ENCODE data around the gene PKN2. TPM values are rescaled to one million over a fixed set of nuclear protein-coding genes. Genes with fewer than 3 reads are reported as not detected.

Gene PKN2
- total and polyA plus RNA-seq, 2 of the 4 experiments (the other 2 are of a cell fraction): 12.7 to 22.2 TPM

DNA sequence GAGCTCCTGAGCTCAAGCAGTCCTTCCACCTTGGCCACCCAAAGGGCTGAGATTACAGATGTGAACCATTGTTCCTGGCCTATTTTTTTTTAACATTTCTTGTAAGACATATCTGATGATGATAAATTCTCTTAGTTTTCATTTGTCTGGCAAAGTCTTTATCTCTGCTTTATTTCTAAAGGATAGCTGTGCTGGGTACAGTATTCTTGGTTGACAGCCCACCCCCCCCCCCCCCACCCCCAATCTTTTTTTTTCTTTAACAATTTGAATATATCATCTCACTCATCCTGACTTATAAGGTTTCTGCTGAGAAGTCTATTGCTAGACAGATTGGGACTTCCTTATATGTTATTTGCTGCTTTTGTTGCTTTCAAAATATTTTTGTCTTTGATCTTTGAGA lies 51.3 kb downstream of the PKN2 start:
- Histone ChIP-seq H4K5ac (ENCODE audit: low read depth, low read length) (no peak overlapping the region), H3K4ac (ENCODE audit: low read depth, low read length) (no peak overlapping the region), H3K56ac (ENCODE audit: extremely low read depth, insufficient read depth, low read length) (no peak overlapping the region), H4K20me1 (ENCODE audit: insufficient read depth, low read length) (peaks cover 26% of the 10 kb centered on the region), H3K4me2 (ENCODE audit: low read depth, low read length) (no peak overlapping the region), H3K9ac (ENCODE audit: low read depth, low read length) (no peak overlapping the region), H3K14ac (replicated peaks; ENCODE audit: low read depth, low read length) (no peak overlapping the region), H2BK20ac (ENCODE audit: low read depth, low read length) (no peak overlapping the region), H2AK9ac (replicated peaks; ENCODE audit: low read depth, low read length, poor library complexity) (no peak overlapping the region), H2BK120ac (ENCODE audit: low read depth, low read length) (no peak overlapping the region), H3K9me3 (ENCODE audit: control insufficient read depth, insufficient read depth, low read length) (peaks cover 2% of the 10 kb centered on the region), H2BK15ac (ENCODE audit: low read depth, low read length) (no peak overlapping the region), H3K4me3 (ENCODE audit: insufficient read depth, low read depth, low read length) (no peak overlapping the region), H3K79me1 (ENCODE audit: low read depth in 1 of 2, low read length in 2 of 2) (peaks cover 22 to 45% of the 10 kb centered on the region in 2 experiments), H3K23ac (ENCODE audit: low read depth, low read length) (no peak overlapping the region), H3K9me1 (ENCODE audit: insufficient read depth, low read length) (peaks cover 9% of the 10 kb centered on the region), H2AFZ (replicated peaks; ENCODE audit: low read length, poor library complexity) (no peak overlapping the region), H4K8ac (ENCODE audit: low read depth in 2 of 2, low read length in 2 of 2) (no peak overlapping the region), H3K27ac (ENCODE audit: insufficient read depth, low read length) (no peak overlapping the region), H3K4me1 (ENCODE audit: control insufficient read depth, insufficient read depth, low read length) (peaks cover 5% of the 10 kb centered on the region), H3K27me3 (ENCODE audit: control insufficient read depth, insufficient read depth, low read length) (no peaks in the 10 kb centered on the region), H2BK5ac (ENCODE audit: low read depth, low read length, poor library complexity, severe bottlenecking) (no peak overlapping the region), H3K18ac (ENCODE audit: low read depth, low read length) (no peak overlapping the region), H4K91ac (ENCODE audit: insufficient read depth, low read depth, low read length) (no peak overlapping the region), H2AK5ac (ENCODE audit: low read depth, low read length) (no peak overlapping the region), H3K36me3 (ENCODE audit: control insufficient read depth, insufficient read depth, low read length) (no peaks in the 10 kb centered on the region)
- ChIA-PET POLR2A (ENCODE audit: unreplicated experiment) (no interaction called here), CTCF (interaction anchor here (0.7 to 1.2 kb wide), 3 partner anchors 50 to 226 kb away, joined by 3 to 6 read pairs (median 4); no protein-coding TSS in a partner anchor)
- no TSS peak for BruUV-seq (replicated peaks)
- TF ChIP-seq CHD1 (IDR thresholded peaks at IDR 0.05; ENCODE audit: low read depth, low read length): no peak
- TF ChIP-seq MAFK (IDR thresholded peaks at IDR 0.05; ENCODE audit: low read depth, low read length): no peak
- TF ChIP-seq BHLHE40 (IDR thresholded peaks at IDR 0.05; ENCODE audit: low read depth, low read length): no peak
- no peak for TF ChIP-seq CTCF (conservative IDR thresholded peaks at IDR 0.05; ENCODE audit: low read depth, low read length)
- TF ChIP-seq POLR2A (IDR thresholded peaks at IDR 0.05; ENCODE audit: low read depth, low read length): no peak
- TF ChIP-seq, protein P1, sequence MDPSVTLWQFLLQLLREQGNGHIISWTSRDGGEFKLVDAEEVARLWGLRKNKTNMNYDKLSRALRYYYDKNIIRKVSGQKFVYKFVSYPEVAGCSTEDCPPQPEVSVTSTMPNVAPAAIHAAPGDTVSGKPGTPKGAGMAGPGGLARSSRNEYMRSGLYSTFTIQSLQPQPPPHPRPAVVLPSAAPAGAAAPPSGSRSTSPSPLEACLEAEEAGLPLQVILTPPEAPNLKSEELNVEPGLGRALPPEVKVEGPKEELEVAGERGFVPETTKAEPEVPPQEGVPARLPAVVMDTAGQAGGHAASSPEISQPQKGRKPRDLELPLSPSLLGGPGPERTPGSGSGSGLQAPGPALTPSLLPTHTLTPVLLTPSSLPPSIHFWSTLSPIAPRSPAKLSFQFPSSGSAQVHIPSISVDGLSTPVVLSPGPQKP (IDR thresholded peaks at IDR 0.05; ENCODE audit: borderline replicate concordance, low read depth, low read length): no peak
- no peak for TF ChIP-seq SMC3 (IDR thresholded peaks at IDR 0.05; ENCODE audit: low read depth, low read length)
- TF ChIP-seq NFE2L2 (IDR thresholded peaks at IDR 0.05; ENCODE audit: low read depth, low read length): no peak
- TF ChIP-seq RCOR1 (IDR thresholded peaks at IDR 0.05; ENCODE audit: insufficient replicate concordance, low read length): no peak
- TF ChIP-seq RFX5 (IDR thresholded peaks at IDR 0.05; ENCODE audit: low read depth, low read length): no peak
- TF ChIP-seq RAD21 (IDR thresholded peaks at IDR 0.05; ENCODE audit: low read length): no peak
- TF ChIP-seq, protein P2, sequence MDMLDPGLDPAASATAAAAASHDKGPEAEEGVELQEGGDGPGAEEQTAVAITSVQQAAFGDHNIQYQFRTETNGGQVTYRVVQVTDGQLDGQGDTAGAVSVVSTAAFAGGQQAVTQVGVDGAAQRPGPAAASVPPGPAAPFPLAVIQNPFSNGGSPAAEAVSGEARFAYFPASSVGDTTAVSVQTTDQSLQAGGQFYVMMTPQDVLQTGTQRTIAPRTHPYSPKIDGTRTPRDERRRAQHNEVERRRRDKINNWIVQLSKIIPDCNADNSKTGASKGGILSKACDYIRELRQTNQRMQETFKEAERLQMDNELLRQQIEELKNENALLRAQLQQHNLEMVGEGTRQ (IDR thresholded peaks at IDR 0.05; ENCODE audit: low read depth, low read length): no peak
- no peak for TF ChIP-seq FOS (IDR thresholded peaks at IDR 0.05; ENCODE audit: low read depth, low read length)
- no peak for TF ChIP-seq MAZ (IDR thresholded peaks at IDR 0.05; ENCODE audit: borderline replicate concordance, low read depth, low read length)
- TF ChIP-seq CEBPB (IDR thresholded peaks at IDR 0.05; ENCODE audit: low read depth, low read length): no peak
- no peak for TF ChIP-seq MXI1 (IDR thresholded peaks at IDR 0.05; ENCODE audit: borderline replicate concordance, low read depth, low read length)
- intact Hi-C loops (cut with micrococcal nuclease) (no loop called here), in situ Hi-C loops (cut with MboI; ENCODE audit: low sequenced_read_pairs) (no loop called here), dilution Hi-C loops (cut with HindIII; ENCODE audit: low sequenced_read_pairs, unreplicated experiment) (no loop called here)
- DNase-seq (no peak), ATAC-seq (ENCODE audit: low read depth) (no peak)
